Body of pancreas (tissue), 4 donors: ENCODE data around the gene SPATA2L. TPM values are rescaled to one million over a fixed set of nuclear protein-coding genes. Genes with fewer than 3 reads are reported as not detected.

ENCODE experiments used
- ATAC-seq: fragments of 150-250 bp; one replicate; pipeline ENCODE4 v1.9.1; 2016
- DNase-seq, 4 donors: peaks; one replicate each; pipeline ENCODE4 v3.0.0-alpha.2; 2019
- H3K27ac ChIP-seq, 4 donors: fragments of 200-600 bp; sonication (generic); 1 replicate in 3 of 4; 2 replicates in 1 of 4; pipeline versions ENCODE4 v1.5.1 to v1.6.1; 2016 to 2019; ENCODE audit warnings: mild to moderate bottlenecking in 1 of 4, mixed read lengths in 1 of 4, moderate library complexity in 1 of 4
- H3K27me3 ChIP-seq, 2 donors: fragments of 200-600 bp; sonication (generic); one replicate each; pipeline ENCODE4 v1.6.0; 2016; ENCODE audit warnings: mild to moderate bottlenecking in 1 of 2
- H3K36me3 ChIP-seq, 2 donors: fragments of 200-600 bp; sonication (generic); replicated peaks in 1 of 2; 2 replicates each; pipeline ENCODE4 v1.5.1; 2016; ENCODE audit warnings: low read depth in 2 of 2; ENCODE audit not compliant: insufficient read depth in 1 of 2
- H3K4me1 ChIP-seq: fragments of 200-600 bp; sonication (generic); one replicate; pipeline ENCODE4 v1.6.0; 2016
- H3K4me3 ChIP-seq, 2 donors: fragments of 200-600 bp; sonication (generic); 1 replicate in 1 of 2; 2 replicates in 1 of 2; pipeline ENCODE4 v1.5.1; 2016 to 2019
- H3K9me3 ChIP-seq, 3 donors: fragments of 200-600 bp; sonication (generic); 1 replicate in 2 of 3; 2 replicates in 1 of 3; pipeline ENCODE4 v1.5.1; 2016
- POLR2A ChIP-seq, 3 donors: fragments of 450-650 bp; IDR thresholded peaks; one replicate each; pipeline ENCODE4 v1.6.1; 2016; ENCODE audit warnings: antibody characterized with exemption in 3 of 3, mild to moderate bottlenecking in 2 of 3
- WGBS, 2 donors: methylation state at CpG; one replicate each; pipeline ENCODE4 v1.1.5; 2017; 5-methylcytosine and 5-hydroxymethylcytosine counted together
- intact Hi-C: fragments of 100-400 bp; cut with DNase I; formaldehyde crosslinking; loops from one replicate; pipeline ENCODE4 v1.15.1; 2023
- total RNA-seq, 2 donors: library from RNA; depleted of rRNA; stranded (reverse); fragments of >200 nt; gene quantifications; one replicate each; pipeline ENCODE4 v1.1.0, GENCODE V29; 2016
- TF ChIP-seq, protein P1 (sequence below), 7 experiments: fragments of 450-650 bp in 4 of 7; fragments of 200-600 bp in 3 of 7; sonication (generic) in 3 of 7; IDR thresholded peaks; one replicate each; pipeline ENCODE4 v1.5.1; 2016 to 2019; ENCODE audit warnings: antibody characterized with exemption in 7 of 7

Gene SPATA2L
- total RNA-seq, 2 donors from 2014 or later: 15.8 to 48.1 TPM

DNA sequence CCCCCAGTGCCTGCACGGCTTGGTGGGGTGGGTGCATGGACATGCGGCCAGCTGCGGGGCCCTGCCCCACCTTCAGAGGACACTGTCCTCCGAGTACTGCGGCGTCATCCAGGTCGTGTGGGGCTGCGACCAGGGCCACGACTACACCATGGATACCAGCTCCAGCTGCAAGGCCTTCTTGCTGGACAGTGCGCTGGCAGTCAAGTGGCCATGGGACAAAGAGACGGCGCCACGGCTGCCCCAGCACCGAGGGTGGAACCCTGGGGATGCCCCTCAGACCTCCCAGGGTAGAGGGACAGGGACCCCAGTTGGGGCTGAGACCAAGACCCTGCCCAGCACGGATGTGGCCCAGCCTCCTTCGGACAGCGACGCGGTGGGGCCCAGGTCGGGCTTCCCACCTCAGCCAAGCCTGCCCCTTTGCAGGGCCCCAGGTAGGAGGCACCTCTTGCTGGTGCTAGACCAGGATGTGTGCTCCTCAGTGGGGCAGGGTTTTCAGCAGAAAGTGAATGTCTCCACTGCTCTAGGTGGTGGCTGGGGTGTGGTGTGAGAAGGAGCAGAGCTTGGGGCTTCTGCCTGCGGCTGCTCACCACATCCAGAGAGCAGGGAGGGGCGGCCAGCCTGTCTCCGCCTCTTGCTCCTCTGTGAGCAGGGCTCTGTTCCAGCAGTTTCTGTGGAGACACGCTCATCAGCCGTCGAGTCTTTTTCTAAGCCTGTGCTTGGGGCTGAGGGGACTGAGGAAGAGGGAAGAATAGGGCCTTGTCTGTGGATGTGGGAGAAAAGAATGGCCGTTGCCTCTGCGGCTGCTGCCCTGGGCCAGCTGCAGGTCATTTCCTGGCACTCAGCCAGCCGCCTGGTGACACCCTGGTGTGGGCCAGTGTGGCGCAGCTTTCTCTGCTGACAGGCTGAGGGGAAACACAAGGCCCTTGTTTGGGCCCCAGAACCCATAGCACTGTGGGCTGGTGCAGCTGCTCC, 22.1 kb upstream of the SPATA2L start:
- H3K4me1 ChIP-seq: peaks cover 30% of the 10 kb centered on the region
- no peaks in the 10 kb centered on the region for H3K9me3 ChIP-seq
- intact Hi-C loops: no loop called here
- H3K36me3 ChIP-seq: peaks cover 0 to 5% of the 10 kb centered on the region in 2 donors
- ATAC-seq (no peak), DNase-seq (peak in 3 of 4 donors; percentile 34 to 42 (median 36))
- peak overlapping the region in 2 of 4 donors; percentile 93 to 98 for H3K27ac ChIP-seq
- H3K4me3 ChIP-seq: no peak overlapping the region
- TF ChIP-seq, protein P1, sequence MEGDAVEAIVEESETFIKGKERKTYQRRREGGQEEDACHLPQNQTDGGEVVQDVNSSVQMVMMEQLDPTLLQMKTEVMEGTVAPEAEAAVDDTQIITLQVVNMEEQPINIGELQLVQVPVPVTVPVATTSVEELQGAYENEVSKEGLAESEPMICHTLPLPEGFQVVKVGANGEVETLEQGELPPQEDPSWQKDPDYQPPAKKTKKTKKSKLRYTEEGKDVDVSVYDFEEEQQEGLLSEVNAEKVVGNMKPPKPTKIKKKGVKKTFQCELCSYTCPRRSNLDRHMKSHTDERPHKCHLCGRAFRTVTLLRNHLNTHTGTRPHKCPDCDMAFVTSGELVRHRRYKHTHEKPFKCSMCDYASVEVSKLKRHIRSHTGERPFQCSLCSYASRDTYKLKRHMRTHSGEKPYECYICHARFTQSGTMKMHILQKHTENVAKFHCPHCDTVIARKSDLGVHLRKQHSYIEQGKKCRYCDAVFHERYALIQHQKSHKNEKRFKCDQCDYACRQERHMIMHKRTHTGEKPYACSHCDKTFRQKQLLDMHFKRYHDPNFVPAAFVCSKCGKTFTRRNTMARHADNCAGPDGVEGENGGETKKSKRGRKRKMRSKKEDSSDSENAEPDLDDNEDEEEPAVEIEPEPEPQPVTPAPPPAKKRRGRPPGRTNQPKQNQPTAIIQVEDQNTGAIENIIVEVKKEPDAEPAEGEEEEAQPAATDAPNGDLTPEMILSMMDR (IDR thresholded peaks at IDR 0.05): no peak
- no peak for TF ChIP-seq POLR2A (IDR thresholded peaks at IDR 0.05)
- H3K27me3 ChIP-seq: no peaks in the 10 kb centered on the region
- 83% methylated on average over 10 to 27 of the region's 30 CpGs for WGBS, 2 donors

- intact Hi-C loops: no loop called here
- no peaks in the 10 kb centered on the region for H3K27me3 ChIP-seq
- DNase-seq: peak in 3 of 4 donors; percentile 42 to 65 (median 57)
- H3K4me3 ChIP-seq: peak overlapping the region; percentile 52 to 90
- peaks cover 0 to 5% of the 10 kb centered on the region in 2 donors for H3K36me3 ChIP-seq
- 31 to 43% methylated on average over 13 to 56 of the region's 56 CpGs for WGBS, 2 donors
- H3K9me3 ChIP-seq: no peaks in the 10 kb centered on the region
- peaks cover 30% of the 10 kb centered on the region for H3K4me1 ChIP-seq
- H3K27ac ChIP-seq: peak overlapping the region; percentile 83 to 98 (median 88)
- peak in 1 of 3 donors; percentile 6 for TF ChIP-seq POLR2A (IDR thresholded peaks at IDR 0.05)
- TF ChIP-seq, protein P1 (IDR thresholded peaks at IDR 0.05): no peak
- no peak for ATAC-seq
These were observed 21.1 kb upstream of the SPATA2L start for GRCh38 chr16:89722392-89723278.

DNA sequence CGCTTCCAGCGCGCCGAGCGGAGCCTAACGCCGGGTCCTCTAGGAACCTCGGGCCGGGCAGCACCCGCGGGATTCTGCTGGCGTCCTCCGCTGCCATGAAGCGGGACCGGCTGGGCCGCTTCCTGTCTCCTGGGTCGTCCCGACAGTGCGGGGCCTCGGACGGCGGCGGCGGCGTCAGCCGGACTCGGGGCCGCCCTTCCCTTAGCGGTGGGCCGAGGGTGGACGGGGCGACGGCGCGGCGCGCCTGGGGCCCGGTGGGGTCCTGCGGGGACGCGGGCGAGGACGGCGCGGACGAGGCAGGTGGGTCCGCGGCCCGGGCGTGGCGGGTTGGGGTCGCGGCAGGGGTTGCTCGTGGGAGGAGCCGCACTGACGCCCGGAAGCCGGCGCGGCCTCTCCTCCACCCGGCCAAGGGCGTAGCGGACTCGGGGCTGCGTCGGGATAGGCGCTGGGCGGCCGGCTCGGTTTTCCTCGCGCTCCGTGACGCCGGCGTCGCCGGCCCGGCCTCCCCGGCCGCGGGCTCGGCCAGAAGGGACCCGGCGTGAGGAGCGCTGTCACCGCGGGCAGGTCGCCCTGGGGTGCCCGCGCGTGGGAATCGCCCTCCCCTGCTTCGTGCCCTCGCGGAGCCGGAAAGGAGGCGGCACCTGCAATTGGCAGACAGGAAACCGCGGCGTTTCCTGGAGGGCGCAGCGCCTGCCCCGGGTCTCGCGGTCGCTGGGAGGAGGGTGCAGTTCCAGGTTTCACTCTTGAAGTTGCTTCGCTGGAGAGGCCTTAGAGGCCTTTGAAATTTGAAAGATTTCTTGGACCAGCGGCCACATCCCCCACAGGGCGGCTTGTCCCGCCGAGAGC, 20.3 kb upstream of the SPATA2L start:
- peak in 1 of 3 donors; percentile 30 for TF ChIP-seq POLR2A (IDR thresholded peaks at IDR 0.05)
- TF ChIP-seq, protein P1 (IDR thresholded peaks at IDR 0.05): no peak
- H3K27me3 ChIP-seq: no peaks in the 10 kb centered on the region
- peak; percentile 34 for ATAC-seq
- intact Hi-C loops: no loop called here
- WGBS, 2 donors: 0% methylated on average over 93 of the region's 112 CpGs; no CpG with 5 or more reads in 1 of the 2 donors
- peaks cover 30% of the 10 kb centered on the region for H3K4me1 ChIP-seq
- DNase-seq: peak in 3 of 4 donors; percentile 58 to 73 (median 72)
- H3K27ac ChIP-seq: peak overlapping the region; percentile 83 to 98 (median 88)
- H3K36me3 ChIP-seq: peaks cover 0 to 5% of the 10 kb centered on the region in 2 donors
- H3K4me3 ChIP-seq: peak overlapping the region; percentile 52 to 90
- H3K9me3 ChIP-seq: no peaks in the 10 kb centered on the region
